WTC11 (cell line): ENCODE data around the gene ZBP1. TPM values are rescaled to one million over a fixed set of nuclear protein-coding genes. Genes with fewer than 3 reads are reported as not detected.

Experiments
- ATAC-seq: fragments of 200-7000 bp; cut with Tn5 transposase; 2 replicates; pipeline ENCODE4 v1.10.0; 2021; ENCODE audit warnings: mild to moderate bottlenecking, moderate library complexity
- CTCF ChIA-PET: fragments of 300-600 bp; sonication (Branson Sonifier 250); formaldehyde crosslinking; loops from one replicate; lab custom pipeline; 2021; ENCODE audit warnings: antibody characterized with exemption; lab: Charles Lee
- POLR2A ChIA-PET: fragments of 350-600 bp; sonication (Branson Sonifier 250); formaldehyde crosslinking; loops from one replicate; lab custom pipeline; 2021; ENCODE audit warnings: antibody characterized with exemption; lab: Charles Lee
- DNase-seq: peaks from one replicate; pipeline ENCODE4 v3.0.0; 2021; ENCODE audit warnings: low spot score
- H3K27ac Mint-ChIP-seq: 2 replicates; pipeline ENCODE4 v1.8.0; 2021; ENCODE audit warnings: mixed read lengths
- H3K27me3 Mint-ChIP-seq: 2 replicates; pipeline ENCODE4 v1.8.0; 2021; ENCODE audit warnings: low read depth, mild to moderate bottlenecking, moderate library complexity, mixed read lengths
- H3K36me3 Mint-ChIP-seq: 2 replicates; pipeline ENCODE4 v1.8.0; 2021; ENCODE audit warnings: mixed read lengths
- H3K4me1 Mint-ChIP-seq: 2 replicates; pipeline ENCODE4 v1.8.0; 2022; ENCODE audit warnings: mixed read lengths
- H3K4me3 Mint-ChIP-seq: 2 replicates; pipeline ENCODE4 v1.8.0; 2021; ENCODE audit warnings: mild to moderate bottlenecking, moderate library complexity, mixed read lengths
- H3K9me3 Mint-ChIP-seq: 2 replicates; pipeline ENCODE4 v1.8.0; 2021; ENCODE audit warnings: mixed read lengths
- AFF4 ChIP-seq: sonication (generic); formaldehyde crosslinking; IDR thresholded peaks from 2 replicates; pipeline ENCODE4 v1.8.1; 2023; ENCODE audit warnings: mild to moderate bottlenecking, missing genetic modification reagents, borderline replicate concordance
- ATF1 ChIP-seq: sonication (generic); formaldehyde crosslinking; IDR thresholded peaks from 2 replicates; pipeline ENCODE4 v1.8.1; 2023; ENCODE audit warnings: mild to moderate bottlenecking, moderate library complexity, missing genetic modification reagents
- ATF6 ChIP-seq: sonication (generic); formaldehyde crosslinking; IDR thresholded peaks from 2 replicates; pipeline ENCODE4 v1.8.1; 2023; ENCODE audit warnings: mild to moderate bottlenecking, missing genetic modification reagents
- CREB1 ChIP-seq: sonication (generic); formaldehyde crosslinking; IDR thresholded peaks from 2 replicates; pipeline ENCODE4 v1.8.0; 2023; ENCODE audit warnings: mild to moderate bottlenecking, missing genetic modification reagents
- ELF4 ChIP-seq: sonication (generic); formaldehyde crosslinking; IDR thresholded peaks from 2 replicates; pipeline ENCODE4 v1.8.1; 2022; ENCODE audit warnings: low read depth, mild to moderate bottlenecking, moderate library complexity, missing genetic modification reagents
- EMX1 ChIP-seq: fragments of 250-450 bp; sonication (Bioruptor Pico); IDR thresholded peaks from 2 replicates; pipeline ENCODE4 v1.8.0; 2021; ENCODE audit warnings: mild to moderate bottlenecking
- FOXK1 ChIP-seq: sonication (generic); formaldehyde crosslinking; IDR thresholded peaks from 2 replicates; pipeline ENCODE4 v1.8.0; 2022; ENCODE audit warnings: mild to moderate bottlenecking, moderate library complexity, missing genetic modification reagents
- GRHL2 ChIP-seq: fragments of 250-450 bp; sonication (Bioruptor Pico); IDR thresholded peaks from 2 replicates; pipeline ENCODE4 v1.8.0; 2022; ENCODE audit warnings: mild to moderate bottlenecking, moderate library complexity; ENCODE audit not compliant: insufficient replicate concordance, severe bottlenecking
- MXD4 ChIP-seq: fragments of 250-450 bp; sonication (Bioruptor Pico); IDR thresholded peaks from 2 replicates; pipeline ENCODE4 v1.8.0; 2021; ENCODE audit warnings: mild to moderate bottlenecking, moderate library complexity, borderline replicate concordance
- NR1H2 ChIP-seq: sonication (generic); formaldehyde crosslinking; IDR thresholded peaks from 2 replicates; pipeline ENCODE4 v1.9.0; 2021; ENCODE audit warnings: mild to moderate bottlenecking, moderate library complexity, missing genetic modification reagents
- NR2C2 ChIP-seq: sonication (generic); formaldehyde crosslinking; IDR thresholded peaks from 2 replicates; pipeline ENCODE4 v1.8.0; 2022; ENCODE audit warnings: mild to moderate bottlenecking, missing genetic modification reagents
- NR3C1 ChIP-seq: sonication (generic); formaldehyde crosslinking; conservative IDR thresholded peaks from 2 replicates; pipeline ENCODE4 v1.8.1; 2023; ENCODE audit warnings: low read depth, mild to moderate bottlenecking, missing genetic modification reagents
- PRRX2 ChIP-seq: fragments of 250-450 bp; sonication (Bioruptor Pico); IDR thresholded peaks from 2 replicates; pipeline ENCODE4 v1.8.0; 2021; ENCODE audit warnings: mild to moderate bottlenecking
- SMAD3 ChIP-seq: sonication (generic); formaldehyde crosslinking; IDR thresholded peaks from 2 replicates; pipeline ENCODE4 v1.8.0; 2022; ENCODE audit warnings: missing genetic modification reagents, mild to moderate bottlenecking, borderline replicate concordance
- STAT6 ChIP-seq: sonication (generic); formaldehyde crosslinking; conservative IDR thresholded peaks from 2 replicates; pipeline ENCODE4 v1.8.1; 2023; ENCODE audit warnings: mild to moderate bottlenecking, low read depth, missing genetic modification reagents, moderate library complexity
- TP53 ChIP-seq: sonication (generic); formaldehyde crosslinking; IDR thresholded peaks from 2 replicates; pipeline ENCODE4 v1.8.1; 2023; ENCODE audit warnings: mild to moderate bottlenecking, missing genetic modification reagents
- ZNF416 ChIP-seq: fragments of 250-450 bp; sonication (Bioruptor Pico); IDR thresholded peaks from 2 replicates; pipeline ENCODE4 v1.9.0; 2021; ENCODE audit warnings: mild to moderate bottlenecking, inconsistent platforms
- ZNF423 ChIP-seq: fragments of 250-450 bp; sonication (Bioruptor Pico); IDR thresholded peaks from 2 replicates; pipeline ENCODE4 v2.1.2; 2022; ENCODE audit warnings: mild to moderate bottlenecking, moderate library complexity
- total RNA-seq: library from RNA; stranded (reverse); gene quantifications from 3 replicates; pipeline ENCODE4 v1.2.3, GENCODE V29; 2021
- TF ChIP-seq, protein P1 (sequence below): sonication (generic); formaldehyde crosslinking; IDR thresholded peaks from 2 replicates; pipeline ENCODE4 v1.8.1; 2022; ENCODE audit warnings: low read depth, missing genetic modification reagents, borderline replicate concordance
- TF ChIP-seq, protein P2 (sequence below): sonication (generic); formaldehyde crosslinking; IDR thresholded peaks from 2 replicates; pipeline ENCODE4 v1.8.1; 2023; ENCODE audit warnings: mild to moderate bottlenecking, missing genetic modification reagents

The ZBP1 gene
- total RNA-seq, 1 experiment from 2014 or later = not detected

GRCh38 chr20:57559289-57559634 lies 61.0 kb downstream of the ZBP1 start:
- ATAC-seq (no peak), DNase-seq (no peak)
- Mint-ChIP-seq H3K4me1 (peaks cover under 1% of the 10 kb centered on the region), H3K27ac (no peak overlapping the region), H3K27me3 (no peaks in the 10 kb centered on the region), H3K4me3 (no peak overlapping the region), H3K9me3 (no peaks in the 10 kb centered on the region), H3K36me3 (no peaks in the 10 kb centered on the region)
- CTCF ChIA-PET = interaction anchor here (1.5 kb wide), 1 partner anchor 11 kb away, joined by 3 read pairs; no protein-coding TSS in a partner anchor
- POLR2A ChIA-PET = no interaction called here
- TF ChIP-seq NR1H2 (CRISPR knock-in tag) (no peak), NR3C1 (CRISPR knock-in tag) (no peak), ZNF416 (CRISPR knock-in tag) (no peak), STAT6 (no peak), FOXK1 (CRISPR knock-in tag) (no peak), ATF6 (CRISPR knock-in tag) (no peak), ZNF423 (CRISPR knock-in tag) (no peak), TP53 (CRISPR knock-in tag) (no peak), NR2C2 (CRISPR knock-in tag) (no peak), PRRX2 (CRISPR knock-in tag) (no peak), SMAD3 (CRISPR knock-in tag) (no peak), ELF4 (no peak), EMX1 (CRISPR knock-in tag) (no peak), MXD4 (CRISPR knock-in tag) (no peak), GRHL2 (no peak), CREB1 (no peak), AFF4 (no peak), ATF1 (CRISPR knock-in tag) (no peak)
- TF ChIP-seq, protein P1, sequence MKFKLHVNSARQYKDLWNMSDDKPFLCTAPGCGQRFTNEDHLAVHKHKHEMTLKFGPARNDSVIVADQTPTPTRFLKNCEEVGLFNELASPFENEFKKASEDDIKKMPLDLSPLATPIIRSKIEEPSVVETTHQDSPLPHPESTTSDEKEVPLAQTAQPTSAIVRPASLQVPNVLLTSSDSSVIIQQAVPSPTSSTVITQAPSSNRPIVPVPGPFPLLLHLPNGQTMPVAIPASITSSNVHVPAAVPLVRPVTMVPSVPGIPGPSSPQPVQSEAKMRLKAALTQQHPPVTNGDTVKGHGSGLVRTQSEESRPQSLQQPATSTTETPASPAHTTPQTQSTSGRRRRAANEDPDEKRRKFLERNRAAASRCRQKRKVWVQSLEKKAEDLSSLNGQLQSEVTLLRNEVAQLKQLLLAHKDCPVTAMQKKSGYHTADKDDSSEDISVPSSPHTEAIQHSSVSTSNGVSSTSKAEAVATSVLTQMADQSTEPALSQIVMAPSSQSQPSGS (CRISPR knock-in tag) = no peak
- TF ChIP-seq, protein P2, sequence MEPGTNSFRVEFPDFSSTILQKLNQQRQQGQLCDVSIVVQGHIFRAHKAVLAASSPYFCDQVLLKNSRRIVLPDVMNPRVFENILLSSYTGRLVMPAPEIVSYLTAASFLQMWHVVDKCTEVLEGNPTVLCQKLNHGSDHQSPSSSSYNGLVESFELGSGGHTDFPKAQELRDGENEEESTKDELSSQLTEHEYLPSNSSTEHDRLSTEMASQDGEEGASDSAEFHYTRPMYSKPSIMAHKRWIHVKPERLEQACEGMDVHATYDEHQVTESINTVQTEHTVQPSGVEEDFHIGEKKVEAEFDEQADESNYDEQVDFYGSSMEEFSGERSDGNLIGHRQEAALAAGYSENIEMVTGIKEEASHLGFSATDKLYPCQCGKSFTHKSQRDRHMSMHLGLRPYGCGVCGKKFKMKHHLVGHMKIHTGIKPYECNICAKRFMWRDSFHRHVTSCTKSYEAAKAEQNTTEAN (CRISPR knock-in tag) = no peak
- TF ChIP-seq, all 79 proteins: peak for 0
